Measurements from ENCODE around the gene XYLT2.
A peak's percentile ranks its signal among the peaks of the same experiment; 100 is the strongest.
"Not testable (repeated sequence)": the region's sequence is repeated elsewhere in the genome, so short reads cannot be mapped to it uniquely, and the experiment has no call there.

The XYLT2 gene

GRCh38 chr17:50345432-50346312, at the start of gene XYLT2:
Gene XYLT2 (plus strand): TSS chr17:50346126. CDS start chr17:50346141, 15 bp downstream.
- peak within 1 kb of the TSS; percentile 94 for H3K27ac Mint-ChIP-seq
- H3K27me3 Mint-ChIP-seq = no peaks in the 10 kb centered on the region
- H3K9me3 Mint-ChIP-seq = no peaks in the 10 kb centered on the region
- H3K4me1 Mint-ChIP-seq = peaks cover 26 to 37% of the 10 kb centered on the region in 2 donors
- DNase-seq (peak; percentile 73), ATAC-seq (replicated peaks) (peak; percentile 89 to 93)
- peaks cover 0 to 2% of the 10 kb centered on the region in 2 donors for H3K36me3 Mint-ChIP-seq
- H3K4me3 Mint-ChIP-seq = peak within 1 kb of the TSS; percentile 93 to 96

DNA sequence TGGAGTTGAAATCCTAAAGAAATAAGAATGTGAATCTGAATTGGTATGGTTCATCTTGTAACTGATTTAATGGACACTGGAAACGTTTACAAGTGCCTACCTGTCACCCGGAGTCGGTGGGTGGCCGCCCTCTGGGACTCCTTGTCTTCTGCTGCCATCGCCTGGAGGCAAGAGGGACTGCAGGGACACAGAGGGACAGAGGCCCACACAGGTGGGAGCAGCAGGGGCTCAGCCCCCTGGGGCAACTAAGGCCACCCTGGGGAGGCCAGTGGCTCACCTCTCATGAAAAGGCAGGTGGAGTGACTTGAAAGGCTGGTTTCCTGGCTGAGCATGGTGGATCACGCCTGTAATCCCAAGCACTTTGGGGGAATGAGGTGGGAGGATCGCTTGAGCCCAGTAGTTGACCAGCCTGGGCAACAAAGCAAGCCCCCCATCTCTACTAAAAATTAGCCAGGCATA, 48.5 kb upstream of the XYLT2 start:
- peaks cover 11 to 36% of the 10 kb centered on the region in 2 donors for H3K27me3 Mint-ChIP-seq
- H3K36me3 Mint-ChIP-seq = no peaks in the 10 kb centered on the region
- peak overlapping the region; percentile 42 for H3K27ac Mint-ChIP-seq
- no peaks in the 10 kb centered on the region for H3K9me3 Mint-ChIP-seq
- no peak overlapping the region for H3K4me3 Mint-ChIP-seq
- DNase-seq = peak; percentile 72
- H3K4me1 Mint-ChIP-seq = peaks cover 0 to 3% of the 10 kb centered on the region in 2 donors
- ATAC-seq (replicated peaks) = peak; percentile 99

- Mint-ChIP-seq H3K4me1 (peaks cover 0 to 3% of the 10 kb centered on the region in 2 donors), H3K4me3 (no peak overlapping the region), H3K27me3 (peaks cover 11 to 40% of the 10 kb centered on the region in 2 donors), H3K27ac (no peak overlapping the region), H3K36me3 (no peaks in the 10 kb centered on the region), H3K9me3 (no peaks in the 10 kb centered on the region)
- DNase-seq (no peak), ATAC-seq (replicated peaks) (no peak)
Measured at GRCh38 chr17:50298018-50298417, 47.9 kb upstream of the XYLT2 start.

- H3K27ac Mint-ChIP-seq = no peak overlapping the region
Measured at GRCh38 chr17:50299776-50300175, 46.1 kb upstream of the XYLT2 start.

DNA sequence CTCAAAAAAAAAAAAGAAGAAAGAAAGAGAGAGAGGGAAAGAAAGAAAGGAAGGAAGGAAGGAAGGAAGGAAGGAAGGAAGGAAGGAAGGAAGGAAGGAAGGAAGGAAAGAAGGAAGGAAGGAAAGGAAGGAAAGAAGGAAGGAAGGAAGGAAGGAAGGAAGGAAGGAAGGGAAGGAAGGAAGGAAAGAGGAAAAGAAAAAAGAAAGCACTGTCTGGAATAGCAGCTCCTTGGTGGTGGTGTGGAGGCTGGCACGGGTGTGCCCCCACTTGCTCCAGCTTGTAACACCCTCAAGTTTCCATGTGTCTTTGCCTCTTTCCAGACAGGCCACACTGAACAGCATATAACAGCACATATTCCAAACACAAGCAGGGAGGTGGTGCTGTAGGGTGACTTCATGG, 45.1 kb upstream of the XYLT2 start:
- not testable (repeated sequence) for H3K4me3 Mint-ChIP-seq; H3K9me3 Mint-ChIP-seq; ATAC-seq (replicated peaks); DNase-seq; H3K36me3 Mint-ChIP-seq; H3K4me1 Mint-ChIP-seq
- Mint-ChIP-seq H3K27ac (peak overlapping the region; percentile 11), H3K27me3 (peaks cover 24 to 55% of the 10 kb centered on the region in 2 donors)

More at GRCh38 chr17:50299776-50300175, 46.1 kb upstream of the XYLT2 start:
- Mint-ChIP-seq H3K4me3 (no peak overlapping the region), H3K9me3 (no peaks in the 10 kb centered on the region), H3K36me3 (no peaks in the 10 kb centered on the region), H3K27me3 (peaks cover 17 to 48% of the 10 kb centered on the region in 2 donors), H3K4me1 (peaks cover 0 to 3% of the 10 kb centered on the region in 2 donors)
- no peak for DNase-seq
- no peak for ATAC-seq (replicated peaks)

- peaks cover 24 to 58% of the 10 kb centered on the region in 2 donors for H3K27me3 Mint-ChIP-seq
- no peaks in the 10 kb centered on the region for H3K9me3 Mint-ChIP-seq
- DNase-seq = no peak
- no peak overlapping the region for H3K27ac Mint-ChIP-seq
- no peak overlapping the region for H3K4me3 Mint-ChIP-seq
- H3K4me1 Mint-ChIP-seq = peaks cover 0 to 3% of the 10 kb centered on the region in 2 donors
- H3K36me3 Mint-ChIP-seq = no peaks in the 10 kb centered on the region
- ATAC-seq (replicated peaks) = no peak
Measured at GRCh38 chr17:50301891-50302584, 43.9 kb upstream of the XYLT2 start.

- Mint-ChIP-seq H3K27me3 (peaks cover 24 to 51% of the 10 kb centered on the region in 2 donors), H3K9me3 (no peaks in the 10 kb centered on the region), H3K4me1 (no peaks in the 10 kb centered on the region), H3K27ac (no peak overlapping the region), H3K4me3 (no peak overlapping the region), H3K36me3 (no peaks in the 10 kb centered on the region)
- DNase-seq (no peak), ATAC-seq (replicated peaks) (no peak)
Measured at GRCh38 chr17:50303051-50303450, 42.9 kb upstream of the XYLT2 start.

DNA sequence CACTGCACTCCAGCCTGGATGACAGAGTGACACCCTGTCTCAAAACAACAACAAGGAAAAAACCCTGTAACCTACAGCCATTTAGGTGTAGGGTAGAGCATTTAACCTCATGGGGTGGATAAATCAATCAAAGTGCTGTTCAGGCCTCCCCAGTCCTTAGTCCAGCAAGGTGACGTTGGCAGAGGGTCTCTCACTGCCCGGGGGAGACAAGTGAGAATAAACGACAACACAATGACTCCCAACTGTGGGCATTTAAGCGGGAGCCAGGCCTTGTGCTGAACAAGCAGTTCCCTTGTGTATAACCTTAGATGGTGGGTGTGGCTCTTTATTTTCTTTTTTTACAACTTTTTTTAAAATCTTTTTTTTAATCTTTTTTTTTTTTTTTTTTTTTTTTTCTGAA, 42.3 kb upstream of the XYLT2 start:
- Mint-ChIP-seq H3K27ac (no peak overlapping the region), H3K9me3 (no peaks in the 10 kb centered on the region), H3K4me3 (no peak overlapping the region), H3K4me1 (no peaks in the 10 kb centered on the region), H3K27me3 (peaks cover 24 to 51% of the 10 kb centered on the region in 2 donors), H3K36me3 (no peaks in the 10 kb centered on the region)
- no peak for DNase-seq
- no peak for ATAC-seq (replicated peaks)

DNA sequence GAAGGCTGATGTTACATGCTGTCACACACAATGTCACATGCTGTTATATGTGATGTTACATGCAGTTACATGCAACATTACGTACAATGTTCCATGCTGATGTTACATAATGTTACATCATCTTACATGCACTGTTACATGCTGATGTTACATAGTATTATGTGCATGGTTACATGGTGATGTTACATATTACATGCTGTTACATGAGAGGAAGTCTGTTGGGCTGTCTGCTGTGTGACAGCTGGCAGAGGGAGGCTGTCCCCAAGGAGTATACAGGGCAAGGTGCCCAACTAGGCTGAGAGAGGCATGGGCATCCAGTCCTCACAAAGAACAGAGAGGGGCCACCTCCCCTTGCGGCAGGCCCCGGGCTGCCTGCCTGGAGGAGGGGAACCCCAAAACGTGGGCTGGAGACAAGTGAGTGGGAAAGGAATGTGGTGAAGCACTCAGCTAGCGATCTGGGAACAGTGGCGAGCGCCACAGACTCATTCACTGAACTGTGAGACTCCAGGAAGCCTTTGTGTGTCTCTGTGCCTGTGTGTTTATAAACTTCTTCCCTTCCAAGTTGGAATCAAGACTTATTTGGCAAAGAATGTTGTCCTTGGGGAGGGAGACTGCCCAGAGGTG, 41.0 kb upstream of the XYLT2 start:
- H3K27me3 Mint-ChIP-seq = peaks cover 24 to 43% of the 10 kb centered on the region in 2 donors
- H3K36me3 Mint-ChIP-seq = no peaks in the 10 kb centered on the region
- H3K27ac Mint-ChIP-seq = no peak overlapping the region
- no peak for DNase-seq
- H3K9me3 Mint-ChIP-seq = no peaks in the 10 kb centered on the region
- no peak overlapping the region for H3K4me3 Mint-ChIP-seq
- ATAC-seq (replicated peaks) = no peak
- H3K4me1 Mint-ChIP-seq = peaks cover 0 to 6% of the 10 kb centered on the region in 2 donors

DNA sequence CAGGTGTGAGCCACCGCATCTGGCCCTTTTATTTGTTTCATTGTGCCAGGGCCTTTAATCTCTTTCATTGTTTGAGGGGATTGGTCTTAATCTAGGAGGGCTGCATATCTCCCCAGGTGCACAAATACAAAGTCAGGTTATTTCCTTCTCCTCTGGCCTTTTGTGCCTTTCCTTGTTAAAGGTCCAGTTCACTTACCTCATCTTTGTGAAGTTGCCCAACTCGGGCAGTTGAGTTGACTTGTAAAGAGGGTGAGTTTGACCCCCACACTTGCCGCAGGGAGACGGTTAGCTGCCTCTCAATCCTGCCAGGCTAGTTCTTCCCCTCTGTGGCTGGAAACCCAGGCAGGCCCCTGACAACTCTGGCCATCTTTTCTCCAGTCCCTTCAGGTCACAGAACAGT, 38.3 kb upstream of the XYLT2 start:
- H3K27ac Mint-ChIP-seq = no peak overlapping the region
- ATAC-seq (replicated peaks) = no peak
- H3K27me3 Mint-ChIP-seq = peaks cover 25 to 49% of the 10 kb centered on the region in 2 donors
- no peaks in the 10 kb centered on the region for H3K9me3 Mint-ChIP-seq
- no peak overlapping the region for H3K4me3 Mint-ChIP-seq
- DNase-seq = no peak
- H3K36me3 Mint-ChIP-seq = peaks cover 0 to 2% of the 10 kb centered on the region in 2 donors
- H3K4me1 Mint-ChIP-seq = peaks cover 9 to 21% of the 10 kb centered on the region in 2 donors

DNA sequence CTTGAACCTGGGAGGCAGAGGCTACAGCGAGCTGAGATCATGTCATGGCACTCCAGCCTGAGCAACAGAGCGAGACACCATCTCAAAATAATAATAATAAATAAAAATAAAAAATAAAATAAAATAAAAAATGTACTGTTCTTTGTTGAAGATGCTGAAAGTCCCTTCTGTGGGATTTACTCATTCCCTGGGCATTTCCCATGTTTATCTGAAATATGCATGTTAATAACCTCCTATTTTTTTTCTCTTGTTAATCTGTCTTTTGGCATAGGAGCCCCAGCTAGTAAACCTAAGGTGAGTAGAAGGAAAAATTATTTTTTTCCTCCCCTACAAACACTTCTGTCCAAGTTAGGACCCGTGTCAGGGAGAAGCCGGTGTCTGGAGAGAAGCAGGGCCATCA, 37.3 kb upstream of the XYLT2 start:
- H3K36me3 Mint-ChIP-seq = peaks cover 0 to 2% of the 10 kb centered on the region in 2 donors
- no peaks in the 10 kb centered on the region for H3K9me3 Mint-ChIP-seq
- H3K27me3 Mint-ChIP-seq = peaks cover 35 to 56% of the 10 kb centered on the region in 2 donors
- no peak overlapping the region for H3K27ac Mint-ChIP-seq
- ATAC-seq (replicated peaks) (no peak), DNase-seq (no peak)
- peaks cover 9 to 21% of the 10 kb centered on the region in 2 donors for H3K4me1 Mint-ChIP-seq
- H3K4me3 Mint-ChIP-seq = no peak overlapping the region

DNA sequence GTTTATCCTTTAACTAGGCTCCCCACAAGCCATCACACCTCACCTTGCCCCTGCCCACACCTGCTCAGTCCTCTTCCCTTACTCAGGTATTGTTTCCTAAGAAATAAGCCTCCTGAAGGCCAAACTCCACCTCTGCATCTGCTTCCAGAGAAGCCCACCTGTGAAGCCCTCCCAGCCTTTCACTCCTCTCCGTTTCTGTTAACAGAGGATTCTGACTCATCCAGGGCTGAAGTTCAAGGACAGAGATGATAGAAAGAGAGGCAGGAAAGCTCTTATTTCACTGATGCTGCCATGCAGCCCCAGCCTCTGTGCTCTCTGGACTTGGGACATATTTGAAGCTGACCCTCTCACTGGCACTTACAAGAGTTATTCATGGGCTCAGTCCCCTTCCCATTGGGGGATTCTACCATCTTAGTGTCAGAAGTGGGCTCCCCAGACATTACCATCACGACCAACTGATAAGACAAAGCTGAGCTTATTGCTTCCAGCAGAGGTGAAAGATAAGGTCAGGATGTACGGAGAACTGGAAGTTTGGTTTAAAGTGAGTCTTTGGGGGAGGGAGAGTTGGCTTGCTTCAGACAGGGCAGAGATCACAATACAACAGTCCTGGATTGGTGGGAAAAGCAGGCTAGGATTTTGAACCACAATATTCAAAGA, 35.3 kb upstream of the XYLT2 start:
- peak overlapping the region in 1 of 2 donors; percentile 5 for H3K4me3 Mint-ChIP-seq
- DNase-seq = no peak
- no peak for ATAC-seq (replicated peaks)
- peaks cover 9 to 21% of the 10 kb centered on the region in 2 donors for H3K4me1 Mint-ChIP-seq
- no peak overlapping the region for H3K27ac Mint-ChIP-seq
- H3K36me3 Mint-ChIP-seq = peaks cover 0 to 2% of the 10 kb centered on the region in 2 donors
- peaks cover 31 to 50% of the 10 kb centered on the region in 2 donors for H3K27me3 Mint-ChIP-seq
- no peaks in the 10 kb centered on the region for H3K9me3 Mint-ChIP-seq

GRCh38 chr17:50311112-50311460, 34.8 kb upstream of the XYLT2 start:
- Mint-ChIP-seq H3K27ac (no peak overlapping the region), H3K27me3 (peaks cover 31 to 50% of the 10 kb centered on the region in 2 donors)

GRCh38 chr17:50311483-50311882, 34.4 kb upstream of the XYLT2 start:
- Mint-ChIP-seq H3K36me3 (peaks cover 0 to 2% of the 10 kb centered on the region in 2 donors), H3K4me3 (no peak overlapping the region), H3K27ac (no peak overlapping the region), H3K27me3 (peaks cover 31 to 47% of the 10 kb centered on the region in 2 donors), H3K4me1 (peaks cover 9 to 21% of the 10 kb centered on the region in 2 donors), H3K9me3 (no peaks in the 10 kb centered on the region)
- DNase-seq = no peak
- peak; percentile 2 to 12 for ATAC-seq (replicated peaks)

More at GRCh38 chr17:50311112-50311460, 34.8 kb upstream of the XYLT2 start:
- DNase-seq = no peak
- Mint-ChIP-seq H3K36me3 (peaks cover 0 to 2% of the 10 kb centered on the region in 2 donors), H3K9me3 (no peaks in the 10 kb centered on the region), H3K4me1 (peaks cover 9 to 21% of the 10 kb centered on the region in 2 donors), H3K4me3 (no peak overlapping the region)
- ATAC-seq (replicated peaks) = peak; percentile 35 to 52

All from stimulated activated naive B cell treated with anti-CD40 and anti-IgM and Interleukin-4, amounts not matched to agents 10 μg/mL and 1 μg/mL and 100 μg/mL, for 72 hours (primary cell).